PFSK-1 (cell line): ENCODE measurements around the gene MATN1.

ENCODE experiments used
- FOXP2 ChIP-seq: optimal IDR thresholded peaks from 2 replicates; pipeline ENCODE3; 2011; ENCODE audit warnings: borderline replicate concordance, control low read depth, inconsistent platforms; ENCODE audit not compliant: insufficient read depth; ENCODE audit errors: extremely low read length, extremely low read depth
- POLR2AphosphoS5 ChIP-seq: IDR thresholded peaks from 2 replicates; pipeline ENCODE4 v1.6.1; 2012; ENCODE audit warnings: low read depth, mild to moderate bottlenecking, control low read depth, low read length, moderate library complexity
- REST ChIP-seq, 2 experiments: IDR thresholded peaks; 2 replicates each; pipeline versions ENCODE4 v1.6.1 to v1.8.0; 2011 to 2012; ENCODE audit warnings: low read depth in 2 of 2, low read length in 2 of 2, control low read depth in 1 of 2, inconsistent platforms in 1 of 2, mild to moderate bottlenecking in 1 of 2, moderate library complexity in 1 of 2; ENCODE audit not compliant: insufficient read depth in 1 of 2
- SIN3A ChIP-seq: IDR thresholded peaks from 2 replicates; pipeline ENCODE4 v1.6.1; 2012; ENCODE audit warnings: mild to moderate bottlenecking, low read length, moderate library complexity, borderline replicate concordance; ENCODE audit not compliant: insufficient read depth
- TAF1 ChIP-seq: IDR thresholded peaks from 2 replicates; pipeline ENCODE4 v1.6.1; 2012; ENCODE audit warnings: low read length, control low read depth, borderline replicate concordance; ENCODE audit not compliant: insufficient read depth

Gene MATN1

GRCh38 chr1:30734580-30734979 is 11.2 kb upstream of the MATN1 start:
- TF ChIP-seq POLR2AphosphoS5 (no peak), TAF1 (no peak), SIN3A (no peak)

GRCh38 chr1:30734106-30734505 is 10.7 kb upstream of the MATN1 start:
- TF ChIP-seq POLR2AphosphoS5 (no peak), REST (IDR thresholded peaks at IDR 0.05; ENCODE audit: insufficient read depth in 1 of 2, low read depth in 2 of 2, low read length in 2 of 2) (no peak), SIN3A (no peak), TAF1 (no peak), FOXP2 (no peak)

GRCh38 chr1:30733493-30733892 is 10.1 kb upstream of the MATN1 start:
- TF ChIP-seq TAF1, result no peak
- no peak for TF ChIP-seq POLR2AphosphoS5
- no peak for TF ChIP-seq FOXP2
- TF ChIP-seq SIN3A, result no peak
- TF ChIP-seq REST (IDR thresholded peaks at IDR 0.05; ENCODE audit: insufficient read depth in 1 of 2, low read depth in 2 of 2, low read length in 2 of 2), result no peak

- TF ChIP-seq TAF1 (no peak), POLR2AphosphoS5 (no peak), FOXP2 (no peak), SIN3A (no peak), REST (IDR thresholded peaks at IDR 0.05; ENCODE audit: insufficient read depth in 1 of 2, low read depth in 2 of 2, low read length in 2 of 2) (no peak)
These were observed 9.1 kb upstream of the MATN1 start for GRCh38 chr1:30732277-30732996.

GRCh38 chr1:30731806-30732276 is 8.5 kb upstream of the MATN1 start:
- no peak for TF ChIP-seq SIN3A

- TF ChIP-seq FOXP2 (no peak), SIN3A (no peak), TAF1 (no peak), POLR2AphosphoS5 (no peak), REST (IDR thresholded peaks at IDR 0.05; ENCODE audit: insufficient read depth in 1 of 2, low read depth in 2 of 2, low read length in 2 of 2) (no peak)
These were observed 7.9 kb upstream of the MATN1 start for GRCh38 chr1:30731109-30731805.
